IPS-NIHi7 (cell line): Measurements from ENCODE around the gene SPATA17.

ENCODE experiments used
- DNase-seq: peaks from one replicate; pipeline ENCODE4 v3.0.0; 2012; ENCODE audit warnings: mixed read lengths; ENCODE audit errors: extremely low spot score

The SPATA17 gene

GRCh38 chr1:217911908-217912307 lies 280.8 kb downstream of the SPATA17 start:
- peak; percentile 53 for DNase-seq

- no peak for DNase-seq
Observed at GRCh38 chr1:217917281-217917887, 286.2 kb downstream of the SPATA17 start.

GRCh38 chr1:217919683-217920388 lies 288.7 kb downstream of the SPATA17 start:
- peak; percentile 31 for DNase-seq
